Testis (tissue), 3 donors: ENCODE results near the gene RFX1. TPM values are rescaled to one million over a fixed set of nuclear protein-coding genes. Genes with fewer than 3 reads are reported as not detected.
"Not testable (repeated sequence)": the region's sequence is repeated elsewhere in the genome, so short reads cannot be mapped to it uniquely, and the experiment has no call there.

Experiments
- DNase-seq: peaks from one replicate; pipeline ENCODE4 v3.0.0-alpha.2; 2019
- H3K27ac ChIP-seq, 2 donors: fragments of 200-600 bp; sonication (generic); one replicate each; pipeline ENCODE4 v1.5.1; 2019
- H3K27me3 ChIP-seq: fragments of 200-600 bp; sonication (generic); one replicate; pipeline ENCODE4 v1.5.1; 2019
- H3K36me3 ChIP-seq: fragments of 200-600 bp; sonication (generic); one replicate; pipeline ENCODE4 v1.5.1; 2017; ENCODE audit warnings: low read depth; ENCODE audit errors: missing control alignments
- H3K4me1 ChIP-seq: fragments of 200-600 bp; sonication (generic); one replicate; pipeline ENCODE4 v1.5.1; 2019
- H3K4me3 ChIP-seq, 2 donors: fragments of 200-600 bp; sonication (generic); one replicate each; pipeline ENCODE4 v1.5.1; 2017 to 2019
- H3K9me3 ChIP-seq: fragments of 200-600 bp; sonication (generic); one replicate; pipeline ENCODE4 v1.5.1; 2017
- CTCF ChIP-seq, 3 experiments: fragments of 450-650 bp in 2 of 3; fragments of 200-600 bp in 1 of 3; sonication (generic) in 1 of 3; IDR thresholded peaks; one replicate each; pipeline ENCODE4 v1.5.1; 2016 to 2019; ENCODE audit warnings: antibody characterized with exemption in 3 of 3, mild to moderate bottlenecking in 2 of 3, moderate library complexity in 1 of 3
- POLR2A ChIP-seq: fragments of 450-650 bp; IDR thresholded peaks from one replicate; pipeline ENCODE4 v1.6.1; 2017; ENCODE audit warnings: antibody characterized with exemption, mild to moderate bottlenecking, moderate library complexity
- WGBS, 2 donors: methylation state at CpG; one replicate each; pipeline ENCODE4 v1.1.5; 2018; 5-methylcytosine and 5-hydroxymethylcytosine counted together
- intact Hi-C: fragments of 100-400 bp; cut with DNase I; formaldehyde crosslinking; loops from one replicate; pipeline ENCODE4 v1.15.1; 2023; ENCODE audit warnings: low total_unique reads
- polyA plus RNA-seq: library from polyadenylated mRNA; stranded (reverse); fragments of 350-450 nt; fragmentation: Illumina TruSeq; extraction: RNeasy Lipid Tissue Mini Kit (QIAGEN cat#74804); gene quantifications from one replicate; pipeline ENCODE4 v1.2.3, GENCODE V29; 2014; ENCODE audit warnings: low read depth, low replicate concordance; ENCODE audit not compliant: insufficient read depth
- total RNA-seq, 2 donors: library from RNA; depleted of rRNA; stranded (reverse); fragments of >200 nt; gene quantifications; one replicate each; pipeline ENCODE4 v1.2.3, GENCODE V29; 2016

The RFX1 gene
- total and polyA plus RNA-seq, 3 donors from 2014 or later, result 18.3 to 40.9 (median 24.2) TPM

- TF ChIP-seq POLR2A, result no peak
- peak; percentile 36 to 80 (median 64) for TF ChIP-seq CTCF (IDR thresholded peaks at IDR 0.05)
- Histone ChIP-seq H3K36me3 (no peaks in the 10 kb centered on the region), H3K4me3 (no peak overlapping the region), H3K27me3 (no peaks in the 10 kb centered on the region), H3K27ac (no peak overlapping the region), H3K4me1 (no peaks in the 10 kb centered on the region), H3K9me3 (no peaks in the 10 kb centered on the region)
- WGBS, 2 donors, result 75 to 86% methylated on average over 8 of the region's 8 CpGs
- peak; percentile 73 for DNase-seq
- intact Hi-C loops, result no loop called here
Observed at GRCh38 chr19:14048443-14049153, 42.5 kb upstream of the RFX1 start.

GRCh38 chr19:14047866-14048265, 41.7 kb upstream of the RFX1 start:
- H3K36me3 ChIP-seq, H3K9me3 ChIP-seq, DNase-seq, H3K27me3 ChIP-seq, H3K4me1 ChIP-seq, H3K27ac ChIP-seq, intact Hi-C loops, H3K4me3 ChIP-seq: not testable (repeated sequence)
- 95 to 98% methylated on average over 10 of the region's 10 CpGs for WGBS, 2 donors

GRCh38 chr19:14042659-14043608, 36.8 kb upstream of the RFX1 start:
- peak overlapping the region in 1 of 2 donors; percentile 41 for H3K27ac ChIP-seq
- peak; percentile 41 to 56 (median 55) for TF ChIP-seq CTCF (IDR thresholded peaks at IDR 0.05)
- intact Hi-C loops, H3K4me1 ChIP-seq, H3K9me3 ChIP-seq, H3K27me3 ChIP-seq, H3K4me3 ChIP-seq, H3K36me3 ChIP-seq: not testable (repeated sequence)
- DNase-seq, result peak; percentile 68
- 54 to 65% methylated on average over 19 of the region's 19 CpGs for WGBS, 2 donors

GRCh38 chr19:14039181-14039580, 33.1 kb upstream of the RFX1 start:
- TF ChIP-seq POLR2A (no peak), CTCF (IDR thresholded peaks at IDR 0.05) (no peak)
- intact Hi-C loops, result no loop called here
- Histone ChIP-seq H3K27ac (no peak overlapping the region), H3K27me3 (no peaks in the 10 kb centered on the region), H3K4me3 (no peak overlapping the region), H3K36me3 (no peaks in the 10 kb centered on the region), H3K9me3 (no peaks in the 10 kb centered on the region), H3K4me1 (peaks cover 4% of the 10 kb centered on the region)
- WGBS, 2 donors, result 86 to 88% methylated on average over 7 of the region's 7 CpGs
- DNase-seq, result no peak

GRCh38 chr19:14035706-14036105, 29.6 kb upstream of the RFX1 start:
- Histone ChIP-seq H3K9me3 (no peaks in the 10 kb centered on the region), H3K27me3 (no peaks in the 10 kb centered on the region), H3K27ac (no peak overlapping the region), H3K36me3 (no peaks in the 10 kb centered on the region), H3K4me1 (peaks cover 9% of the 10 kb centered on the region), H3K4me3 (no peak overlapping the region)
- TF ChIP-seq CTCF (IDR thresholded peaks at IDR 0.05), result no peak
- TF ChIP-seq POLR2A, result no peak
- WGBS, 2 donors, result 71 to 84% methylated on average over 7 of the region's 7 CpGs
- no peak for DNase-seq
- intact Hi-C loops, result no loop called here

- 92 to 95% methylated on average over 12 of the region's 12 CpGs for WGBS, 2 donors
- intact Hi-C loops, H3K27me3 ChIP-seq, H3K4me3 ChIP-seq, H3K4me1 ChIP-seq, H3K36me3 ChIP-seq, DNase-seq, H3K27ac ChIP-seq, H3K9me3 ChIP-seq: not testable (repeated sequence)
Observed at GRCh38 chr19:14035159-14035558, 29.0 kb upstream of the RFX1 start.
